GM12878 (cell line): ENCODE results near the gene UBASH3B.

Experiments
- ATF3 ChIP-seq: IDR thresholded peaks from 2 replicates; pipeline ENCODE4 v1.6.1; 2011; ENCODE audit warnings: low read depth, mild to moderate bottlenecking, low read length, moderate library complexity, borderline replicate concordance; ENCODE audit errors: extremely low read depth
- CTCF ChIP-seq, 3 experiments: IDR thresholded peaks in 2 of 3; conservative IDR thresholded peaks in 1 of 3; 2 replicates each; pipeline ENCODE4 v1.5.1; 2011; ENCODE audit warnings: low read depth in 3 of 3, low read length in 3 of 3, mild to moderate bottlenecking in 3 of 3, control low read depth in 2 of 3, moderate library complexity in 2 of 3, inconsistent platforms in 1 of 3, mixed read lengths in 1 of 3; ENCODE audit not compliant: control insufficient read depth in 2 of 3, insufficient read depth in 1 of 3; ENCODE audit errors: extremely low read depth in 1 of 3
- E2F4 ChIP-seq: IDR thresholded peaks from 2 replicates; pipeline ENCODE4 v1.6.1; 2012; ENCODE audit warnings: low read depth, low read length, improper control_type of control experiment
- ESRRA ChIP-seq: IDR thresholded peaks from 2 replicates; pipeline ENCODE4 v1.6.1; 2012; ENCODE audit warnings: mild to moderate bottlenecking, low read length, improper control_type of control experiment
- EZH2 ChIP-seq: IDR thresholded peaks from 2 replicates; pipeline ENCODE4 v1.6.1; 2012; ENCODE audit warnings: low read depth, mild to moderate bottlenecking, control low read depth, inconsistent platforms, low read length, borderline replicate concordance; ENCODE audit not compliant: control insufficient read depth
- HDAC6 ChIP-seq: fragments of 200-600 bp; sonication (generic); IDR thresholded peaks from one replicate; pipeline ENCODE4 v1.8.0; 2017; ENCODE audit warnings: antibody characterized with exemption; ENCODE audit not compliant: unreplicated experiment
- MAX ChIP-seq: IDR thresholded peaks from 2 replicates; pipeline ENCODE4 v1.6.1; 2012; ENCODE audit warnings: low read depth, low read length, improper control_type of control experiment
- MYC ChIP-seq: IDR thresholded peaks from 2 replicates; pipeline ENCODE4 v1.6.1; 2011; ENCODE audit warnings: mild to moderate bottlenecking, low read length, moderate library complexity, inconsistent platforms; ENCODE audit not compliant: insufficient read depth, insufficient replicate concordance, insufficient read length, severe bottlenecking
- POLR2A ChIP-seq: IDR thresholded peaks from 2 replicates; pipeline ENCODE4 v1.6.1; 2011; ENCODE audit warnings: low read depth, mild to moderate bottlenecking, low read length
- POLR2AphosphoS5 ChIP-seq: IDR thresholded peaks from 2 replicates; pipeline ENCODE4 v1.6.1; 2011; ENCODE audit warnings: mild to moderate bottlenecking, low read length, inconsistent platforms
- SMARCA5 ChIP-seq: fragments of 450-650 bp; IDR thresholded peaks from 2 replicates; pipeline ENCODE4 v1.6.1; 2017; ENCODE audit warnings: mild to moderate bottlenecking
- TAF1 ChIP-seq: IDR thresholded peaks from 2 replicates; pipeline ENCODE4 v1.6.1; 2011; ENCODE audit warnings: mild to moderate bottlenecking, low read depth, low read length, borderline replicate concordance
- YY1 ChIP-seq: IDR thresholded peaks from 2 replicates; pipeline ENCODE4 v1.6.1; 2011; ENCODE audit warnings: low read depth, mild to moderate bottlenecking, low read length
- ZNF687 ChIP-seq: fragments of 450-650 bp; IDR thresholded peaks from 2 replicates; pipeline ENCODE4 v1.6.1; 2017; ENCODE audit warnings: mild to moderate bottlenecking, moderate library complexity

- TF ChIP-seq SMARCA5: no peak
- no peak for TF ChIP-seq YY1
- no peak for TF ChIP-seq ATF3
- TF ChIP-seq ESRRA: no peak
- TF ChIP-seq ZNF687: no peak
- no peak for TF ChIP-seq HDAC6
- TF ChIP-seq E2F4: no peak
- no peak for TF ChIP-seq POLR2A
- TF ChIP-seq TAF1: no peak
- TF ChIP-seq CTCF (IDR thresholded peaks at IDR 0.05 in 2 of 3, conservative IDR thresholded peaks at IDR 0.05 in 1 of 3; ENCODE audit: control insufficient read depth in 2 of 3, extremely low read depth in 1 of 3, insufficient read depth in 1 of 3, low read depth in 3 of 3, low read length in 3 of 3): no peak
- no peak for TF ChIP-seq POLR2AphosphoS5
- no peak for TF ChIP-seq EZH2
- TF ChIP-seq MAX: no peak
- no peak for TF ChIP-seq MYC
These were observed 157.8 kb downstream of the UBASH3B start for GRCh38 chr11:122813176-122813893.
